ENCODE results near the gene TMEM178B.

DNA sequence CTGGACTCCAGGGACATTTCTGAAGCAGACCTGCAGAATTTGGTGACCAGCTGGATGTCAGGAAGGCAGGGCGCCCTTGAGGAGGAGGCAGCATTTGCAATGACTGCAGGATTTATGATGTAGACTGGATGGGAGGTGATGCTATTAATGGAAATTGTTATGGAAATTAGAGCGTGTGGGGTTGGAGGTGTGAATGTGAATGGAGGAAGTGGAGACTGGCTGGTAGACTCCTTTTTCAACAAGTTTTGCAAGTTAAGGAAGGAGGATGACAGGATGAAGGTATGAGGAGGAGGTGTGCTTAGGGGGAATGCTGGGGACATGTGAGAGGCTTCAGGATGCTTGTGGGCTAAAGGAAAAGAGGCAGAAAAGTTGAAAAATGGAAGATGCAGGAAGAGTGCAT lies 137.0 kb downstream of the TMEM178B start:
- no peak for TF ChIP-seq EZH2 (IDR thresholded peaks at IDR 0.05; ENCODE audit: borderline replicate concordance, insufficient read depth, low read length, poor library complexity, severe bottlenecking)
- TF ChIP-seq SMC3 (conservative IDR thresholded peaks at IDR 0.05; ENCODE audit: poor library complexity) = no peak
- TF ChIP-seq, protein P1, sequence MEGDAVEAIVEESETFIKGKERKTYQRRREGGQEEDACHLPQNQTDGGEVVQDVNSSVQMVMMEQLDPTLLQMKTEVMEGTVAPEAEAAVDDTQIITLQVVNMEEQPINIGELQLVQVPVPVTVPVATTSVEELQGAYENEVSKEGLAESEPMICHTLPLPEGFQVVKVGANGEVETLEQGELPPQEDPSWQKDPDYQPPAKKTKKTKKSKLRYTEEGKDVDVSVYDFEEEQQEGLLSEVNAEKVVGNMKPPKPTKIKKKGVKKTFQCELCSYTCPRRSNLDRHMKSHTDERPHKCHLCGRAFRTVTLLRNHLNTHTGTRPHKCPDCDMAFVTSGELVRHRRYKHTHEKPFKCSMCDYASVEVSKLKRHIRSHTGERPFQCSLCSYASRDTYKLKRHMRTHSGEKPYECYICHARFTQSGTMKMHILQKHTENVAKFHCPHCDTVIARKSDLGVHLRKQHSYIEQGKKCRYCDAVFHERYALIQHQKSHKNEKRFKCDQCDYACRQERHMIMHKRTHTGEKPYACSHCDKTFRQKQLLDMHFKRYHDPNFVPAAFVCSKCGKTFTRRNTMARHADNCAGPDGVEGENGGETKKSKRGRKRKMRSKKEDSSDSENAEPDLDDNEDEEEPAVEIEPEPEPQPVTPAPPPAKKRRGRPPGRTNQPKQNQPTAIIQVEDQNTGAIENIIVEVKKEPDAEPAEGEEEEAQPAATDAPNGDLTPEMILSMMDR (IDR thresholded peaks at IDR 0.05; ENCODE audit: poor library complexity, severe bottlenecking) = no peak
- TF ChIP-seq, protein P2, sequence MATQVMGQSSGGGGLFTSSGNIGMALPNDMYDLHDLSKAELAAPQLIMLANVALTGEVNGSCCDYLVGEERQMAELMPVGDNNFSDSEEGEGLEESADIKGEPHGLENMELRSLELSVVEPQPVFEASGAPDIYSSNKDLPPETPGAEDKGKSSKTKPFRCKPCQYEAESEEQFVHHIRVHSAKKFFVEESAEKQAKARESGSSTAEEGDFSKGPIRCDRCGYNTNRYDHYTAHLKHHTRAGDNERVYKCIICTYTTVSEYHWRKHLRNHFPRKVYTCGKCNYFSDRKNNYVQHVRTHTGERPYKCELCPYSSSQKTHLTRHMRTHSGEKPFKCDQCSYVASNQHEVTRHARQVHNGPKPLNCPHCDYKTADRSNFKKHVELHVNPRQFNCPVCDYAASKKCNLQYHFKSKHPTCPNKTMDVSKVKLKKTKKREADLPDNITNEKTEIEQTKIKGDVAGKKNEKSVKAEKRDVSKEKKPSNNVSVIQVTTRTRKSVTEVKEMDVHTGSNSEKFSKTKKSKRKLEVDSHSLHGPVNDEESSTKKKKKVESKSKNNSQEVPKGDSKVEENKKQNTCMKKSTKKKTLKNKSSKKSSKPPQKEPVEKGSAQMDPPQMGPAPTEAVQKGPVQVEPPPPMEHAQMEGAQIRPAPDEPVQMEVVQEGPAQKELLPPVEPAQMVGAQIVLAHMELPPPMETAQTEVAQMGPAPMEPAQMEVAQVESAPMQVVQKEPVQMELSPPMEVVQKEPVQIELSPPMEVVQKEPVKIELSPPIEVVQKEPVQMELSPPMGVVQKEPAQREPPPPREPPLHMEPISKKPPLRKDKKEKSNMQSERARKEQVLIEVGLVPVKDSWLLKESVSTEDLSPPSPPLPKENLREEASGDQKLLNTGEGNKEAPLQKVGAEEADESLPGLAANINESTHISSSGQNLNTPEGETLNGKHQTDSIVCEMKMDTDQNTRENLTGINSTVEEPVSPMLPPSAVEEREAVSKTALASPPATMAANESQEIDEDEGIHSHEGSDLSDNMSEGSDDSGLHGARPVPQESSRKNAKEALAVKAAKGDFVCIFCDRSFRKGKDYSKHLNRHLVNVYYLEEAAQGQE (IDR thresholded peaks at IDR 0.05; ENCODE audit: borderline replicate concordance) = no peak
- TF ChIP-seq TAF1 (IDR thresholded peaks at IDR 0.05; ENCODE audit: low read depth) = no peak
- no peak for TF ChIP-seq POLR2AphosphoS5 (IDR thresholded peaks at IDR 0.05)
- TF ChIP-seq MXI1 (conservative IDR thresholded peaks at IDR 0.05; ENCODE audit: poor library complexity, severe bottlenecking) = no peak
- TF ChIP-seq EP300 (conservative IDR thresholded peaks at IDR 0.05; ENCODE audit: poor library complexity, severe bottlenecking) = no peak

All from neural cell (in vitro differentiated cells).